ENCODE measurements around the gene NASP.

Gene NASP

GRCh38 chr1:45608175-45609156, 24.6 kb downstream of the NASP start:
- no peak overlapping the region for H2AFZ ChIP-seq (ENCODE audit: low read depth, low read length)
- no peaks in the 10 kb centered on the region for H3K9me3 ChIP-seq (ENCODE audit: insufficient read depth, low read length, severe bottlenecking)
- peaks cover 48% of the 10 kb centered on the region; the same call in 1 of the 2 replicates for H4K20me1 ChIP-seq (ENCODE audit: insufficient read depth, low read length)
- ATAC-seq (ENCODE audit: insufficient read depth, low read depth) (no peak), DNase-seq (no peak)
- H3K27ac ChIP-seq (ENCODE audit: low read length): no peak overlapping the region
- no peaks in the 10 kb centered on the region for H3K27me3 ChIP-seq (ENCODE audit: insufficient read depth, low read length, poor library complexity)
- no peaks in the 10 kb centered on the region for H3K4me1 ChIP-seq (ENCODE audit: insufficient read depth, low read length)
- H3K4me2 ChIP-seq (ENCODE audit: insufficient read depth, low read length): no peak overlapping the region
- H3K9ac ChIP-seq (ENCODE audit: low read depth, low read length): no peak overlapping the region
- H3K79me2 ChIP-seq (ENCODE audit: insufficient read depth, low read length): peaks cover 76% of the 10 kb centered on the region
- no peak for TF ChIP-seq EZH2 (IDR thresholded peaks at IDR 0.05; ENCODE audit: borderline replicate concordance, low read depth, low read length, severe bottlenecking)
- no peak for TF ChIP-seq CTCF (IDR thresholded peaks at IDR 0.05; ENCODE audit: borderline replicate concordance, extremely low read depth, low read length, poor library complexity, severe bottlenecking)
- H3K36me3 ChIP-seq (ENCODE audit: insufficient read depth, low read length): peaks cover 95% of the 10 kb centered on the region
- H3K4me3 ChIP-seq (ENCODE audit: low read depth in 1 of 2, low read length in 2 of 2): no peak overlapping the region

GRCh38 chr1:45610589-45611226, 26.9 kb downstream of the NASP start:
- H3K36me3 ChIP-seq (ENCODE audit: insufficient read depth, low read length): peaks cover 97% of the 10 kb centered on the region
- no peak overlapping the region for H3K9ac ChIP-seq (ENCODE audit: low read depth, low read length)
- peaks cover 43% of the 10 kb centered on the region; the same call in 1 of the 2 replicates for H4K20me1 ChIP-seq (ENCODE audit: insufficient read depth, low read length)
- ATAC-seq (ENCODE audit: insufficient read depth, low read depth): no peak
- H2AFZ ChIP-seq (ENCODE audit: low read depth, low read length): no peak overlapping the region
- H3K9me3 ChIP-seq (ENCODE audit: insufficient read depth, low read length, severe bottlenecking): no peaks in the 10 kb centered on the region
- no peaks in the 10 kb centered on the region for H3K27me3 ChIP-seq (ENCODE audit: insufficient read depth, low read length, poor library complexity)
- no peak overlapping the region for H3K27ac ChIP-seq (ENCODE audit: low read length)
- no peak overlapping the region for H3K4me3 ChIP-seq (ENCODE audit: low read depth in 1 of 2, low read length in 2 of 2)
- TF ChIP-seq CTCF (IDR thresholded peaks at IDR 0.05; ENCODE audit: borderline replicate concordance, extremely low read depth, low read length, poor library complexity, severe bottlenecking) (no peak), EZH2 (IDR thresholded peaks at IDR 0.05; ENCODE audit: borderline replicate concordance, low read depth, low read length, severe bottlenecking) (no peak)
- no peak overlapping the region for H3K4me2 ChIP-seq (ENCODE audit: insufficient read depth, low read length)
- H3K79me2 ChIP-seq (ENCODE audit: insufficient read depth, low read length): peaks cover 56% of the 10 kb centered on the region
- H3K4me1 ChIP-seq (ENCODE audit: insufficient read depth, low read length): no peaks in the 10 kb centered on the region
- DNase-seq: no peak

- TF ChIP-seq EZH2 (IDR thresholded peaks at IDR 0.05; ENCODE audit: borderline replicate concordance, low read depth, low read length, severe bottlenecking): no peak
- no peak for TF ChIP-seq CTCF (IDR thresholded peaks at IDR 0.05; ENCODE audit: borderline replicate concordance, extremely low read depth, low read length, poor library complexity, severe bottlenecking)
- H3K36me3 ChIP-seq (ENCODE audit: insufficient read depth, low read length): peaks cover 97% of the 10 kb centered on the region
- no peak for ATAC-seq (ENCODE audit: insufficient read depth, low read depth)
Measured at GRCh38 chr1:45612941-45613579, 29.2 kb downstream of the NASP start.

More at GRCh38 chr1:45612941-45613579, 29.2 kb downstream of the NASP start:
- Histone ChIP-seq H3K9ac (ENCODE audit: low read depth, low read length) (no peak overlapping the region), H2AFZ (ENCODE audit: low read depth, low read length) (no peak overlapping the region), H4K20me1 (ENCODE audit: insufficient read depth, low read length) (peaks cover 41% of the 10 kb centered on the region; the same call in 1 of the 2 replicates), H3K4me2 (ENCODE audit: insufficient read depth, low read length) (no peak overlapping the region), H3K4me1 (ENCODE audit: insufficient read depth, low read length) (no peaks in the 10 kb centered on the region), H3K27ac (ENCODE audit: low read length) (no peak overlapping the region), H3K4me3 (ENCODE audit: low read depth in 1 of 2, low read length in 2 of 2) (no peak overlapping the region), H3K79me2 (ENCODE audit: insufficient read depth, low read length) (peaks cover 34% of the 10 kb centered on the region), H3K27me3 (ENCODE audit: insufficient read depth, low read length, poor library complexity) (no peaks in the 10 kb centered on the region), H3K9me3 (ENCODE audit: insufficient read depth, low read length, severe bottlenecking) (no peaks in the 10 kb centered on the region)
- DNase-seq: no peak

Data from DND-41 (cell line).